Anterior cingulate cortex (tissue), 58 donors: ENCODE results near the gene ING1.
"Not testable (repeated sequence)": the region's sequence is repeated elsewhere in the genome, so short reads cannot be mapped to it uniquely, and the experiment has no call there.

ENCODE experiments used
- DNase-seq, 58 donors: peaks; one replicate each; lab custom pipeline; 2025; lab: John Stamatoyannopoulos, UW

The ING1 gene, protein sequence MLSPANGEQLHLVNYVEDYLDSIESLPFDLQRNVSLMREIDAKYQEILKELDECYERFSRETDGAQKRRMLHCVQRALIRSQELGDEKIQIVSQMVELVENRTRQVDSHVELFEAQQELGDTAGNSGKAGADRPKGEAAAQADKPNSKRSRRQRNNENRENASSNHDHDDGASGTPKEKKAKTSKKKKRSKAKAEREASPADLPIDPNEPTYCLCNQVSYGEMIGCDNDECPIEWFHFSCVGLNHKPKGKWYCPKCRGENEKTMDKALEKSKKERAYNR

GRCh38 chr13:110713642-110713952 is at the start of gene ING1:
ING1 (plus strand) TSS chr13:110713700; CDS start chr13:110714150, 450 bp downstream.
- no peak for DNase-seq

- no peak for DNase-seq
These were observed 49.5 kb upstream of the ING1 start for GRCh38 chr13:110664041-110664440.

DNA sequence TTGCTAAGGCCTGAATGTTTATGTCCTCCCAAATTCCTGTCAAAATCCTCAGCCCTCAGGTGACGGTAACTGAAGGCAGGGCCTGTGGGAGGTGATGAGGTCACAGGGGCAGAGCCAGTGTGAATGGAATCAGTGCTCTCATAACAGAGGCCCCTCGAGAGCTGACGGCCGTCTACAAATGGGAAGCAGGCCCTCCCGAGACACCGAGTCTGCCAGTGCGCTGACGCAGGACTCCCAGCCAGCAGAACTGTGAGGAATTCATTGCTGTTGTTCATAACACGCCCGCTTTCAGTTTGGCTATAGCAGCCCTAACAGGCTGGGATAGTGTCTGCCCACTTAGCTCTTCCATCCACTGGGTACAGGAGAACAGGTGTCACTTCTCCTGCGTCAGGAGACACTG is 48.8 kb upstream of the ING1 start:
- no peak for DNase-seq

GRCh38 chr13:110665491-110666254 is 47.8 kb upstream of the ING1 start:
- DNase-seq: no peak

- DNase-seq: no peak
These were observed 47.3 kb upstream of the ING1 start for GRCh38 chr13:110666255-110666533.

- no peak for DNase-seq
These were observed 44.5 kb upstream of the ING1 start for GRCh38 chr13:110669036-110669435.

- not testable (repeated sequence) for DNase-seq
These were observed 43.7 kb upstream of the ING1 start for GRCh38 chr13:110669814-110670213.

DNA sequence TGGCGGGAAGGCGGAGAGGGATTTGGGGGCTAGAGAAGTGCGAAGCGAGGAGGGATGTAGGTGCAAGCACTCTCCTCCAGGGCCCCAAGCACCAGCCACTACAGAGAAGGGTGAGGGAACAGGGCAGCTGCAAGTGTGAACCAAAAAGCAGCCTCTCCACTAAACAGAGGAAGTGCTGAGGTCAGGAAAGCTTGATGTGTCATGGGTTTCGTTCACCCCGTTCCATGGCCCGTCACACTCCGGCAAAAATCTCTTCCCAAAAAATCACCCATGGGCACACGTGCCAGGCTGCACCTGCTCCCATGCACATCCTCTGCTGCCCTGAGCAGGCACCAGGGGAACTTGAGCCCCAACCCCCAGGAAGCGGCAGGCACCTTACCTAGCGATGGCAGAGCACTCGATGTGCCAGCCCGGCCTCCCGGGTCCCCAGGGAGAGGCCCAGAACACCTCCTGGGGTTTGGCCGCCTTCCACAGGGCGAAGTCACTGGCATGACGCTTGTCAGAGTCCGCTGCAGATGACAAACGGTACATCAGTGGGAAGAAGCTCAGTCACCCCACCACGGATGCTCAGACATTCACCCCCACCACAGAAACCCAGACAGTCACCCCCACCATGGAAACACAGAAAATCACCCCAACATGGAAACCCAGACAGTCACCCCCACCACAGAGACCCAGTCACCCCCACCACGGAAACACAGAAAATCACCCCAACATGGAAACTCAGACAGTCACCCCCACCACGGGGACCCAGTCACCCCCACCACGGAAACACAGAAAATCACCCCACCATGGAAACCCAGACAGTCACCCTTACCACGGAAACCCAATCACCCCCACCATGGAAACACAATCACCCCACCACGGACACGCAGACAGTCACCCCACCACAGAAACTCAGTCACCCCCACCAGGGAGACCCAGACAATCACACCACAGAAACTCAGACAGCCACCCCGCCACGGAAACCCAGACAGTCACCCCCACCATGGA is 36.6 kb upstream of the ING1 start:
- DNase-seq: no peak

GRCh38 chr13:110677731-110678545 is 35.6 kb upstream of the ING1 start:
- no peak for DNase-seq

DNA sequence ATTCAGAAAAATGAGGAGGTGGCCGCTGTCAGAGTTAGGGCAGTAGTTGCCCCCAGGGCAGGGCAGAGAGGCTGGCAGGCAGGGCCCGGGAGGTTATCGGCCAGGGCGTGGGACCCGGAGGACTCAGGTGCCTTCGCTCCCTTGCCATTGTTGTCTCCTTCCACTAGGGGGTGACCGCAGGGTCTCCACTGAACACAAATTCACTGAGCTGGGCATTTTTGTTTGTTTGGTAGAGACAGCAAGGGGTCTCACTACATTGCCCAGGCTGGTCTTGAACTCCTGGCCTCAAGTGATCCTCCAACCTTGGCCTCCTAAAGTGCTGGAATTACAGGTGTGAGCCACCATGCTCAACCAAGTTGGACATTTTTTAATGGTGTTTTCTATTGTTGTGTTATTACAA is 32.6 kb upstream of the ING1 start:
- no peak for DNase-seq

DNA sequence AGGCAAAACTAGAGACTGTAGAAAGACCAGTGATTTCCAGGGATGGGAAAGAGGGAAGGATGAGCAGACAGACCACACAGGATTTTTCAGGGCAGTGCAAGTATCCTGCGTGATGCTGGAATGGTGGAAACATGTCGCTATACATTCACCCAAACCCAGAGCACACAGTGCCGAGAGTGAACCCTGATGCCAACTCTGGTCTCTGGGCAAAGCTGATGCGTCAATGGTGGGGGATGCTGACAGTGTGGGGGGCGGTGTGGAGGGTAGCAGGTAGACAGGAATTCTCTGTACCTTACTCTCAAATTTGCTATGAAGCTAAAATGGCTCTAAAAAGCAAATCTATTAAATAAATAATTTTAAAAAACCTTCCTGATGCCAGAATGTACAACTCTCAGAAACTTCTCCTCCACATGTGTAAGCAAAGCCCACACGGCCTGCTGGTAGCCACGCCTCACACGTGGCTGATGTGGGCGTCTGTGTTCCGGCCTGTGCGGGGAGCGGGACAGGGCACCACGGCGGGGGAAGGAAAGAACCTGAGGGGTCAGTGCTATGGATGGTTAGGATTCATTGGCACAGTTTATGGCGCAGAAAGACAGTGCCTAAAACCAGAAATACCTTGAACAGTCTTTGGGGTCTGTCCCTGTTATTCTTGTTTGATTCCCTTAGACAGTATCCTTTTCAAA is 31.5 kb upstream of the ING1 start:
- no peak for DNase-seq

- no peak for DNase-seq
These were observed 30.8 kb upstream of the ING1 start for GRCh38 chr13:110682746-110683145.

DNA sequence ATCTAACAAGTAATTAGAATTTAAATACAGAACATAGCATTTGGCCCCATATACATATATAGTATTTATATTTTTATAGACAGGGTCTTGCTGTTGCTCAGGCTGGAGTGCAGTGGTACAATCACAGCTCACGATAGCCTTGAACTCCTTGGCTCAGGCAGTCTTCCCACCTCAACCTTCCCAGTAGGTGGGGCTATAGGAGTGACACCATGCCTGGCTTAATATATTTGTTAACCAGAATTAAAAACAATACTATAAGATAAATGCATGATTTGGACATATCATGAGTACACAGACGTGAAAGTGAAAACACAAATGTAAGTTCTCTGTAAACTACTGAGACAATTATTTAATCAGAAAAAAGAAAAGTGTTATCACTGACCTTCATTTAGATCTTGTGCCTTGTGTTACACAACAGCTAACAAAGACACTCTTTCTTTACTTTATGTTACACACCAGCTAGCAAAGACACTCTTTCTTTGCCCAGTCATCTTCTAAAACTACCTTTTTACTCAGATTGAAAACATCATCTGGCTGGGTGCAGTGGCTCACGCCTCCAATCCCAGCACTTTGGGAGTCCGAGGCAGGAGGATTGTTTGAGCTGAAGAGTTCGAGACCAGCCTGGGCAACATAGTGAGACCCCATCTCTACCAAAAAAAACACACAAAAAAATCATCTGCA is 30.2 kb upstream of the ING1 start:
- no peak for DNase-seq

DNA sequence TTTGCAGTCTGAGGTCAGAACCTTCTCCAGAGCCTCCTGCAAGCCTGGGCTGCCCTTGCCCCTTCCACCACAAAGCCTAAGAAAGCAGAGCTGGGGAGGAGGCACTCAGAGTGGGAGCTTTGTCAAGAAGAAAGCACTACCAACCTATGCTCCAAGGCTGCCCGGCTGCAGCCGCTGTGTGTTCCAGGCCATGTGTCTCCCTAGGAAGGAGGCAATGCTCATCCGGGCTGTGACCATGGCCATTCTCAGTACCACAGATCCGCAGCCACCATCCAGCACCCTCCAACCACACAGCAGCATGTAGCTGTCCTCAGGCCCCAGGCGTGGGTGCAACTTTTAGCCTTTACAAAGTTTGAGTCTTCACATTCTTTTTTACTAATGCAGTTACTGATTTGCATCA is 29.6 kb upstream of the ING1 start:
- DNase-seq: no peak

DNA sequence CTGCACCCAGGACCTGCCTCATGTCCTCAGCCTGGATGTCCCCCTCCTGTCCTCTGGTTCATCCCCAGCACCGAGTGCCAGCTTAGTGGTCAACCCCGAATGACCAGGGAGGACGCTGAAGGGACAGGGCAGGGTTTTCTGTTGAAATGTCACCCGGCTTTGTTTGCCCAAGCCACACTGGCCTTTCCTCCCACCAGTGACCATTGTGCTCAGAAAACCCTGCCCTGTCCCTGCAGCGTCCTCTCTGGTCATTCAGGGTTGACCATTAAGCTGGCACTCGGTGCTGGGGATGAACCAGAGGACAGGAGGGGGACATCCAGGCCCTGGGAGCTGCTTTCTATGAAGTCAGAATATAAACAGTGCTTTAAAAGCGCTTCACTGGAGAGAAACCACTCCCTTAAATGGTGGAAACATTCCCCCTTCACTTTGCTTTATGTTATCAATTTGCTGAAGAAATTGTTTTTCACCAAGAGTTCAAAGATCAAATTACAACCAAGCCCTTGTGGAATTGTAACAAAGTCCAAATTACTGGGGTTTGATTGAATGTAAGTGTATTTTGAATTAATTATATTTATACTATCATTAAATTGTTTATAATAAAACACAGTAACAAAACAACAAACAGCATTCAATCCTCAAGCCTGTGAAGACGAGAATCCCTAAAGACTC is 29.0 kb upstream of the ING1 start:
- no peak for DNase-seq

- DNase-seq: no peak
These were observed 28.0 kb upstream of the ING1 start for GRCh38 chr13:110685305-110686020.

DNA sequence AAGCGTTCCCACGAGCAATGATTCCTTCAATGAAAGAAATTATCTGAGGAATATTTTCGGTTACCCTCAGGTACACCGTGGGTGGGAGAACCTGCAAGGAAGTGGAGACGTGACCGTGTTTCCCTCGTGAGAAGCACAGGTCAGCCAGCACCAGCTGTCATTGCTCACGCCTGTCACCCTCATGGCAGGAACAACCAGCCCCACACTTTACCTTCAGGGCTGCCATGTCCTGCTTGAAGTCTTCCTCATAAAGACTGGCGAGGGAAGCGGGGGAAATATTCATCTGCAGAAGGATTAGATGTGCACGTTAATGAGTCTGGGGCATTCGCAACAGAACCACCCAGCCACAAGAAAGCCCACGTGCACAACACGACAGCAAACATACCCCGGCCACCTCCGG is 25.8 kb upstream of the ING1 start:
- no peak for DNase-seq

DNA sequence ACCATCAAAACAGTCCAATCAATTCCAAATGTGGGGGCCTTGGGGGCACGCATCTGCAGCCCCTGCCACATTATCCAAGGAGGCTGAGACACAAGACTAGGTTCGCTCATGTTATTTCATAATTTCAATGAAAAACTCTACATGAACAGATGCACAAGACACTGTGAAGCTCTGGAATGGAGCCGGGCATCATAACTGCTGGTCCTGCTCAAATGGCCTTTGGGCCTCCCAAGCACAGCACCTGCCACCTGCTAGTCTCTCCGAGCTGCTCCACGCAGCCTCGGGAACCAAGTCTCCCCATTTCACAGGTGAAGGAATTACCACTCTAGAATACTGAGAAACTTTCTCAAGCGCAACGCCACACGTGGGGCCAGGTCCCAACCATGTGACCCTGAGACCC is 24.5 kb upstream of the ING1 start:
- no peak for DNase-seq
